ENCODE results near the gene USP34.
"Not testable (repeated sequence)": the region's sequence is repeated elsewhere in the genome, so short reads cannot be mapped to it uniquely, and the experiment has no call there.

- TF ChIP-seq YY1 (IDR thresholded peaks at IDR 0.05; ENCODE audit: insufficient read depth, insufficient read length); SUZ12 (IDR thresholded peaks at IDR 0.05; ENCODE audit: extremely low read depth, insufficient read depth, insufficient read length); ZNF274 (IDR thresholded peaks at IDR 0.05; ENCODE audit: low read depth, low read length): not testable (repeated sequence)
Observed at GRCh38 chr2:61194646-61195045, 276.2 kb downstream of the USP34 start.

Data from NT2/D1 (cell line).